Activated naive CD8-positive, alpha-beta T cell treated with anti-CD3 and anti-CD28 coated beads, Interleukin-2, amount 50 U/mL, for 24 hours (primary cell): ENCODE measurements around the gene SIGLEC1.

ENCODE experiments used
- ATAC-seq: fragments of 150-1000 bp; cut with Tn5 transposase; one replicate; pipeline ENCODE4 v1.10.0; 2021
- DNase-seq: peaks from one replicate; pipeline ENCODE4 v3.0.0; 2021
- H3K27ac Mint-ChIP-seq: one replicate; pipeline ENCODE4 v1.8.0; 2021; ENCODE audit warnings: mild to moderate bottlenecking, mixed read lengths
- H3K27me3 Mint-ChIP-seq: one replicate; pipeline ENCODE4 v1.8.0; 2021; ENCODE audit warnings: mixed read lengths
- H3K36me3 Mint-ChIP-seq: one replicate; pipeline ENCODE4 v1.8.0; 2021; ENCODE audit warnings: low read depth, mixed read lengths
- H3K4me1 Mint-ChIP-seq: one replicate; pipeline ENCODE4 v1.8.0; 2021; ENCODE audit warnings: mixed read lengths
- H3K4me3 Mint-ChIP-seq: one replicate; pipeline ENCODE4 v1.8.0; 2021; ENCODE audit warnings: mild to moderate bottlenecking, moderate library complexity, mixed read lengths
- H3K9me3 Mint-ChIP-seq: one replicate; pipeline ENCODE4 v1.8.0; 2021; ENCODE audit warnings: mixed read lengths

The SIGLEC1 gene

GRCh38 chr20:3677733-3678132 is 34.7 kb downstream of the SIGLEC1 start:
- H3K27ac Mint-ChIP-seq: no peak overlapping the region
- peaks cover 2% of the 10 kb centered on the region for H3K4me1 Mint-ChIP-seq
- no peak for DNase-seq
- peaks cover 51% of the 10 kb centered on the region for H3K27me3 Mint-ChIP-seq
- H3K9me3 Mint-ChIP-seq: no peaks in the 10 kb centered on the region
- no peak overlapping the region for H3K4me3 Mint-ChIP-seq
- no peaks in the 10 kb centered on the region for H3K36me3 Mint-ChIP-seq
- ATAC-seq: no peak

- ATAC-seq (no peak), DNase-seq (no peak)
- no peak overlapping the region for H3K4me3 Mint-ChIP-seq
- H3K4me1 Mint-ChIP-seq: peaks cover 4% of the 10 kb centered on the region
- no peaks in the 10 kb centered on the region for H3K36me3 Mint-ChIP-seq
- no peak overlapping the region for H3K27ac Mint-ChIP-seq
- peaks cover 48% of the 10 kb centered on the region for H3K27me3 Mint-ChIP-seq
- no peaks in the 10 kb centered on the region for H3K9me3 Mint-ChIP-seq
These were observed 37.2 kb downstream of the SIGLEC1 start for GRCh38 chr20:3674995-3675900.

- Mint-ChIP-seq H3K9me3 (no peaks in the 10 kb centered on the region), H3K4me3 (no peak overlapping the region), H3K4me1 (peaks cover 4% of the 10 kb centered on the region), H3K27ac (no peak overlapping the region), H3K36me3 (no peaks in the 10 kb centered on the region), H3K27me3 (peaks cover 51% of the 10 kb centered on the region)
- ATAC-seq (no peak), DNase-seq (no peak)
These were observed 38.0 kb downstream of the SIGLEC1 start for GRCh38 chr20:3674447-3674846.

- no peak overlapping the region for H3K27ac Mint-ChIP-seq
- no peak overlapping the region for H3K4me3 Mint-ChIP-seq
- H3K27me3 Mint-ChIP-seq: peaks cover 47% of the 10 kb centered on the region
- DNase-seq (no peak), ATAC-seq (no peak)
- H3K36me3 Mint-ChIP-seq: no peaks in the 10 kb centered on the region
- H3K4me1 Mint-ChIP-seq: peaks cover 4% of the 10 kb centered on the region
- no peaks in the 10 kb centered on the region for H3K9me3 Mint-ChIP-seq
These were observed 39.0 kb downstream of the SIGLEC1 start for GRCh38 chr20:3673221-3674070.

- Mint-ChIP-seq H3K27ac (no peak overlapping the region), H3K9me3 (no peaks in the 10 kb centered on the region), H3K4me1 (peaks cover 4% of the 10 kb centered on the region), H3K4me3 (no peak overlapping the region), H3K27me3 (peaks cover 47% of the 10 kb centered on the region), H3K36me3 (no peaks in the 10 kb centered on the region)
- DNase-seq: no peak
- peak; percentile 7 for ATAC-seq
These were observed 39.7 kb downstream of the SIGLEC1 start for GRCh38 chr20:3672547-3673171.

- no peak overlapping the region for H3K27ac Mint-ChIP-seq
- H3K9me3 Mint-ChIP-seq: no peaks in the 10 kb centered on the region
- peaks cover 9% of the 10 kb centered on the region for H3K4me1 Mint-ChIP-seq
- ATAC-seq (no peak), DNase-seq (no peak)
- H3K27me3 Mint-ChIP-seq: peaks cover 47% of the 10 kb centered on the region
- no peaks in the 10 kb centered on the region for H3K36me3 Mint-ChIP-seq
- H3K4me3 Mint-ChIP-seq: no peak overlapping the region
These were observed 40.3 kb downstream of the SIGLEC1 start for GRCh38 chr20:3671986-3672546.

- H3K27me3 Mint-ChIP-seq: peaks cover 44% of the 10 kb centered on the region
- no peaks in the 10 kb centered on the region for H3K36me3 Mint-ChIP-seq
- no peak for DNase-seq
- H3K9me3 Mint-ChIP-seq: no peaks in the 10 kb centered on the region
- no peak overlapping the region for H3K4me3 Mint-ChIP-seq
- no peak overlapping the region for H3K27ac Mint-ChIP-seq
- ATAC-seq: no peak
- H3K4me1 Mint-ChIP-seq: peaks cover 19% of the 10 kb centered on the region
These were observed 41.5 kb downstream of the SIGLEC1 start for GRCh38 chr20:3670945-3671344.

- no peak overlapping the region for H3K27ac Mint-ChIP-seq
- peaks cover 24% of the 10 kb centered on the region for H3K4me1 Mint-ChIP-seq
- no peak for DNase-seq
- H3K36me3 Mint-ChIP-seq: no peaks in the 10 kb centered on the region
- no peaks in the 10 kb centered on the region for H3K9me3 Mint-ChIP-seq
- ATAC-seq: no peak
- H3K27me3 Mint-ChIP-seq: peaks cover 45% of the 10 kb centered on the region
- no peak overlapping the region for H3K4me3 Mint-ChIP-seq
These were observed 41.9 kb downstream of the SIGLEC1 start for GRCh38 chr20:3670511-3670910.

GRCh38 chr20:3669710-3670367 is 42.6 kb downstream of the SIGLEC1 start:
- H3K27ac Mint-ChIP-seq: no peak overlapping the region
- H3K4me3 Mint-ChIP-seq: no peak overlapping the region
- DNase-seq (no peak), ATAC-seq (no peak)
- H3K27me3 Mint-ChIP-seq: peaks cover 39% of the 10 kb centered on the region
- no peaks in the 10 kb centered on the region for H3K36me3 Mint-ChIP-seq
- H3K4me1 Mint-ChIP-seq: peaks cover 28% of the 10 kb centered on the region
- no peaks in the 10 kb centered on the region for H3K9me3 Mint-ChIP-seq

GRCh38 chr20:3667434-3668037 is 44.9 kb downstream of the SIGLEC1 start:
- ATAC-seq (no peak), DNase-seq (no peak)
- Mint-ChIP-seq H3K27ac (no peak overlapping the region), H3K4me1 (peaks cover 27% of the 10 kb centered on the region), H3K9me3 (no peaks in the 10 kb centered on the region), H3K27me3 (peaks cover 31% of the 10 kb centered on the region), H3K36me3 (no peaks in the 10 kb centered on the region), H3K4me3 (no peak overlapping the region)

- H3K9me3 Mint-ChIP-seq: no peaks in the 10 kb centered on the region
- H3K4me3 Mint-ChIP-seq: no peak overlapping the region
- H3K4me1 Mint-ChIP-seq: peaks cover 33% of the 10 kb centered on the region
- DNase-seq (no peak), ATAC-seq (no peak)
- H3K27ac Mint-ChIP-seq: no peak overlapping the region
- H3K36me3 Mint-ChIP-seq: no peaks in the 10 kb centered on the region
- H3K27me3 Mint-ChIP-seq: peaks cover 38% of the 10 kb centered on the region
These were observed 48.5 kb downstream of the SIGLEC1 start for GRCh38 chr20:3663858-3664257.

GRCh38 chr20:3663031-3663701 is 49.2 kb downstream of the SIGLEC1 start, which contains the start of gene GFRA4:
TSS of gene GFRA4 (minus strand) at chr20:3663399. CDS start at chr20:3663399, 0 bp downstream.
- Mint-ChIP-seq H3K4me1 (peaks cover 34% of the 10 kb centered on the region), H3K36me3 (no peaks in the 10 kb centered on the region), H3K9me3 (no peaks in the 10 kb centered on the region), H3K4me3 (no peak within 1 kb of the TSS), H3K27ac (no peak within 1 kb of the TSS), H3K27me3 (peaks cover 38% of the 10 kb centered on the region)
- no peak for DNase-seq
- ATAC-seq: no peak
